Renal cortex interstitium (tissue), 15 donors: ENCODE measurements around the gene SMAD7. TPM values are rescaled to one million over a fixed set of nuclear protein-coding genes. Genes with fewer than 3 reads are reported as not detected.
A peak's percentile ranks its signal among the peaks of the same experiment; 100 is the strongest.

ENCODE experiments used
- DNase-seq, 11 donors: peaks; one replicate each; pipeline ENCODE4 v3.0.0-alpha.2; 2013; ENCODE audit warnings: low read depth in 9 of 11, low spot score in 4 of 11; ENCODE audit errors: extremely low read depth in 1 of 11
- long read RNA-seq, 16 experiments: transcript quantifications; one replicate each; lab custom pipeline, GENCODE V29; 2026
- polyA plus RNA-seq, 3 donors: library from polyadenylated mRNA; unstranded; fragments of 120-200 nt; gene quantifications; one replicate each; pipeline ENCODE4 v1.2.1, GENCODE V29; 2013; ENCODE audit not compliant: insufficient read length in 3 of 3

SMAD7 gene
- 10 to 100 TPM; 60.7 to 71.0 (median 64.2) TPM for polyA plus RNA-seq
- long read RNA-seq, donor 1, full-length matches to known transcripts, result 7 of 7 reads
- long read RNA-seq, donor 1, partial matches to known transcripts, result 0 of 7 reads
- long read RNA-seq, donor 1, other reads (novel, unspliced or antisense), result 0 of 7 reads
- long read RNA-seq, donor 2, full-length matches to known transcripts, result 7 of 39 reads
- long read RNA-seq, donor 2, partial matches to known transcripts, result 32 of 39 reads
- long read RNA-seq, donor 2, other reads (novel, unspliced or antisense), result 0 of 39 reads
- long read RNA-seq, donor 3, full-length matches to known transcripts, result 22 of 22 reads
- long read RNA-seq, donor 3, partial matches to known transcripts, result 0 of 22 reads
- long read RNA-seq, donor 3, other reads (novel, unspliced or antisense), result 0 of 22 reads
- long read RNA-seq, donor 4, full-length matches to known transcripts, result 10 of 10 reads
- long read RNA-seq, donor 4, partial matches to known transcripts, result 0 of 10 reads
- long read RNA-seq, donor 4, other reads (novel, unspliced or antisense), result 0 of 10 reads
- long read RNA-seq, donor 5, result 0 reads
- long read RNA-seq, donor 6, full-length matches to known transcripts, result 11 of 20 reads
- long read RNA-seq, donor 6, partial matches to known transcripts, result 9 of 20 reads
- long read RNA-seq, donor 6, other reads (novel, unspliced or antisense), result 0 of 20 reads
- long read RNA-seq, donor 7, full-length matches to known transcripts, result 5 of 5 reads
- long read RNA-seq, donor 7, partial matches to known transcripts, result 0 of 5 reads
- long read RNA-seq, donor 7, other reads (novel, unspliced or antisense), result 0 of 5 reads
- long read RNA-seq, donor 8, result 0 reads
- long read RNA-seq, donor 9, full-length matches to known transcripts, result 7 of 7 reads
- long read RNA-seq, donor 9, partial matches to known transcripts, result 0 of 7 reads
- long read RNA-seq, donor 9, other reads (novel, unspliced or antisense), result 0 of 7 reads
- long read RNA-seq, donor 10, full-length matches to known transcripts, result 16 of 26 reads
- long read RNA-seq, donor 10, partial matches to known transcripts, result 10 of 26 reads
- long read RNA-seq, donor 10, other reads (novel, unspliced or antisense), result 0 of 26 reads
- long read RNA-seq, donor 11, full-length matches to known transcripts, result 8 of 8 reads
- long read RNA-seq, donor 11, partial matches to known transcripts, result 0 of 8 reads
- long read RNA-seq, donor 11, other reads (novel, unspliced or antisense), result 0 of 8 reads
- long read RNA-seq, donor 12, full-length matches to known transcripts, result 1 of 1 reads
- long read RNA-seq, donor 12, partial matches to known transcripts, result 0 of 1 reads
- long read RNA-seq, donor 12, other reads (novel, unspliced or antisense), result 0 of 1 reads
- long read RNA-seq, donor 13, result 0 reads
- long read RNA-seq, donor 14, full-length matches to known transcripts, result 16 of 16 reads
- long read RNA-seq, donor 14, partial matches to known transcripts, result 0 of 16 reads
- long read RNA-seq, donor 14, other reads (novel, unspliced or antisense), result 0 of 16 reads
- long read RNA-seq, donor 15, full-length matches to known transcripts, result 4 of 4 reads
- long read RNA-seq, donor 15, partial matches to known transcripts, result 0 of 4 reads
- long read RNA-seq, donor 15, other reads (novel, unspliced or antisense), result 0 of 4 reads
- long read RNA-seq, donor 16, full-length matches to known transcripts, result 38 of 38 reads
- long read RNA-seq, donor 16, partial matches to known transcripts, result 0 of 38 reads
- long read RNA-seq, donor 16, other reads (novel, unspliced or antisense), result 0 of 38 reads

- no peak for DNase-seq
These were observed at the start of gene SMAD7 for GRCh38 chr18:48950536-48951447. Gene SMAD7, minus strand, starts transcription at chr18:48950965. Its CDS starts 541 bp downstream, at chr18:48950424.

- DNase-seq, result no peak
These were observed 48.8 kb upstream of the SMAD7 start for GRCh38 chr18:48999569-48999968.

DNA sequence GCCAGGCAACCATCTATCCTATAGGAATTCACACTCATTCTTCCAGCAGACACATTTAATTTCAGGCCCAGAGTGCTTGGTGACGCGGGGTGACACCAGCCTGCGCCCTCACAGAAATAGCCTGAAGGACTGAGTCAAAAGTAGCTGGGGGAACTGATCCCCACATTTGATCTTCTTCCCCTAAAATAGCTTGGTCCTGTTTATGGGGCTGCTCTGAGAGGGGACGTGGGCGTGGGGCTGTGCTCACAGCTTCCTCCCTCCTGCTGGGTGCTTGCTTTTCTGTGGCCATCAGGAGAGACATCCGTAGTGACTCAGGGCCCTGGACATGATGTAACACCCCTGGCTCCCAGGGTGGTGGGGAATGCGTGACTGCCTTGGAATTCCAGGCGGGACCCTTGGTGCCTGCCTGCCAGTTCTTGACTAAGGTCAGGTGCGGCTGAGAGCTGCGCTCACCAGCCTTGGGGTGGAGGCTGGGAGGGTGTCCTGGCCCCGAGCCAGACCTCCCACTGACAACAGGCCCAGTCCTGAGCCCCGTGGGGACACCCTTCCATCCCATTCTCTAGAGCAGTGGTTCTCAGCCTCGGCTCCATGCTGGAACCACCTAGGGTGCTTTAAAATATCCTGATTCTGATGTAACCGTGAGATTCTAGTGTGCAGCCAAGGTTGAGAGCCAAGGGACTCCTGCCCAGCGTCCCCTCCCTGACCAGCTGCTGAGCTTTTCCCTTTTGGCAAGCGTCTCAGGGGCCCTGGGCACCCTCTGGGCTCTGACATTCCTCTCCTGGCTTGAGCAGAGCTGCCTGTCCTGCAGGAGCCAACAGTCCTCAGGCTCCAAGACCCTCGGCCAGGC is 47.4 kb upstream of the SMAD7 start:
- no peak for DNase-seq

- DNase-seq, result no peak
These were observed 46.9 kb upstream of the SMAD7 start for GRCh38 chr18:48997681-48997984.

GRCh38 chr18:48996901-48997463 is 46.2 kb upstream of the SMAD7 start:
- no peak for DNase-seq

DNA sequence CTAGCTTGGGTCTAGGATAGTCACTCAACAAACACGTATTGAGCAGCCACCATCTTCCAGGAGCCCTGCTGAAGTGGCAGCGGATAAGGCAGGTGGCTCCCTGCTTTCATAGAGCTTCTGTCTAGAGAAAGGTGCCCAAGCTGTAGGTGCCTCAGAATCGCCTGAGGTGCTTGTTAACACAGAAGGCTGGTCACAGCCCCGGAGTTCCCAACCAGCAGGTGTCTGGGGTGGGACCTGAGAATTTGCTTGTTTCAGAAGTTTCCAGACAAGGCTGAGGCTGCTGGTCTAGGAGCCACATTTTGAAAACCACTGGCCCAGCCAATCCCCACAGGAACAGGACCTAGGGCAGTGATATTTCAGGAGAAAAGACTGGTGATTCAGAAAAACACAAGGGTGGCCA is 45.3 kb upstream of the SMAD7 start:
- DNase-seq, result no peak

DNA sequence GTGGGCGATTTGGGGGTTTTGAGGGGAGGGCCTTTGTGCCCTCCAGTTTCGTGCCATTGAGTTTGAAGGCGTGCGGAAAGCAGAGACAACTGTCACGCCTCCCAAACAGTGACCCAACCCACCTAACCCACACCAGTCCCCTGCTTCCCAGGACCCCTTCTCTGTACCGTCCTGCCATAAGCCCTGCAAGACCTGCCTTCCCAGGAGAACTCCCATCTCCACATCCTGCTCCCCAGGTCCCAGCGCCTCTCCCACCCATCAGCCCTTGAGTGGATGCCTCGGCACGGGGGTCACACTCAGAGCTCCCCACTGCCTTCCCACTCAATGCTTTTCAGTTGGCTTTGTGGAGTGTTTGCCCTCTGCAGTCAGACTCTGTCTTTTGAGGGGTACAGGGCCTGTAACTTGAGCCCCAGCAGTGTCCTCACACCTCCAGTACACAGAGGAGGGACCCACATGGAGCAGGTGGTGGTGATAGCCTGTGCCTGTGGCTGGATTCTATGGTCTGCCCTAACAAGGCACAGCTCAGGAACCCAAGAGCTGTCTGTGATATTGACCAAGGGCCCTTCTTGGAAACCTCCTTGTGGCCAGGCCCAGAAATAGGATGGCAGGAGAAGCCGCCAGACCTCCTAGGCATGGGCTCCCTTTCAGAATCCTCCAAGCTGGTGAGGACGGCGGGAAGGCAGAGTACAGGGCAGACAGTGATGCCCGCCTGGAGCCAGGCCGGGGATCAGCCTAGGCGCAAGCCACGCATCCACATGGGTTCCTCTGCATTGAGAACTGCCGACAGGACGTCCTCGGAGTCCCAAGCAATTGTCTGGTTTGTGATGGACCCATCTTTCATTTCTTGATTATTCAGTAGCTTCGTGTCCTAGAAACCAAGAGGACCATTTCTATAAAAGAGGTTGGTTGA is 44.4 kb upstream of the SMAD7 start:
- DNase-seq, result no peak

GRCh38 chr18:48994044-48994651 is 43.4 kb upstream of the SMAD7 start:
- DNase-seq, result peak in 1 of 11 donors; percentile 73

DNA sequence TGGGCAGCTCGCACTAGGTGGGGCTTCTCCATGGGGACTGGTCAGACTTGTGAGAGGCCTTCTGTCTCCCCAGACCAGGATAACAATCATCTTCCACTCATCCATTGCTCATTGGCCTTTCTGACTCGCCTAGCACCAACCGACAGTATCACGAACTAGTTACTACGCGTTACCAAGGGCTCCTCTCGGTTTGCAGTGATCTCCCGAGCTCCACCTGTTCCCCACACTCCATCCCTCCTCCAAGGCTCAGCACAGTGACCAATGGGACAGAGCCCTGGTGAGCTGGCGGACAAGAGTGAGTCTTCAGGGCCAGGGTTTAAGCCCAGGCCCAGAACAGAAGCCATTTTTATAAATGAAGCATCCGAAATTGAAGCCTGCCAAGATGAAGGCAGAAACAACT is 42.8 kb upstream of the SMAD7 start:
- no peak for DNase-seq

DNA sequence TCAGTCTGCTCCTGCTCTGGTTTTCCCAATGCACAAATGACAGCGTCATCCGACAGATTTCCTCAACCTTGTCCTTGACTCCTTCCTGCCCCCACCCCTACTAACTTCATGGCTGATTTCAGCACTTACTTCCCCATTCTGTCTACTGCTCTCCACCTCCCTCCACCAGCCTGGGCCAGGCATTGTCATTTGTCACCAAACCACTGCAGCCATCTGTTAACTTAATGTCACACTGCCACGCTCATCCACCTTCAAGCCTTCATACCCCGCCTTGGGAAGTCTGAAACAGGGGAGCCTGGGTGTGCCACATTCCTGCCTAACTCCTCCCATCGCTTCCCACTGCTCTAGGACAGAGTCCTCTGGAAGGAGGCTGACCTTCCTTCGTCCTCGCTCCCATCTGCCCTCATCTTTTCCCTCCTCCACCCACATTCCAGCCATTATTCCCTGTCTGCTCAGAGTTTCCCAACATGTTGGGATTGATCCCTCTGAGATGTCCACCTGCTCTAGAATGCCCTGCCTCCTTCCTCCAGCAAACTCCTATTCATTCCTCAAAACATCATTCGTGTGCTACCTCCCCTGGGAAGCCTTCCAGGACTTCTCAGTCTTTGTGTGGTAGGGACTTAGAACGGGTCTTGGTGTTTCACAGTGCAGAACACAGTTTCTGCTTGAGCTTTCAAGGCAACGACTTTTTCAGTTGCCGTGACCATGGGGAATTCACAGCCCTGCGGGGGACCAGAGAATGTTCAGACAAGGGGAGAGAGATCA is 42.2 kb upstream of the SMAD7 start:
- DNase-seq, result no peak

GRCh38 chr18:48992133-48992532 is 41.4 kb upstream of the SMAD7 start:
- no peak for DNase-seq

DNA sequence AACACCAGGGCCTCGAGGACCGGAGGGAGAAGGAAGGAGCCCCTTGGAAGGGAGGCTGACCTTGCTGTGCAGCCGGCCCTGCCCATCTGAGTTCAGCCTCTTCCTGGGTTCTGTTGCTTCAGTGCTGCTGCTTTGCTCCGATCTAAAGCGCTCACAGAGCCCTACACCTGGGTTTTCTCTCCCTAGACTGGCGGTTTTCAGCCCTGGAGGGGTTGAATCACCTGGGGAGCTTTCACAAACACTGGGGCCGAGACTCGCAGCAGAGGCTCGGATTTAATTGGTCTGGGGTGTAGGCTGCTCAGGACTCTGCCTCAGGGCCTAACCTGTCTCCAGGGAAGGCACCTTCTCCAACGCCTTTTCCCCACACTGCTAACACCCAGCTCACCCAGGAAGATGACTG is 40.9 kb upstream of the SMAD7 start:
- DNase-seq, result no peak

DNA sequence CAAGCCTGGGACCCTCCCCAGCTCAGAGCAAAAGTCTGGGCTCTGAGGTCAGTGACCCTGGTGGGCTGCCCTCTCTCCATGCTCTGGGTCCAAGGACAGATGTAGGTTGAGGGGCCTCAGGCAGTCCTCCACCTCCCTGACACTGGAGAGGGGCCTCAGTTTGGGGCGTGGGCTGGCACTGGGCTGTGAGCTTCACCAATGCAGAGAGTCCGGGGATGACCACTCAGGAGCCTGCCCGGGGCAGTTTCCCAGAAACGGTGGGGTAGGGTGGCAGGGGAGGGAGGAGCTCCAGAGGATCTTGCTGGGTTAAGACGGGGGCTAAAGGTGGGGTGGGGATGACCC is 40.5 kb upstream of the SMAD7 start:
- no peak for DNase-seq
